ENCODE measurements around the gene CDH11.

The CDH11 gene

GRCh38 chr16:65116216-65116615 is 5.6 kb downstream of the CDH11 start:
- DNase-seq = no peak

GRCh38 chr16:65114527-65114926 is 7.3 kb downstream of the CDH11 start:
- no peak for DNase-seq

- DNase-seq = no peak
These were observed 8.4 kb downstream of the CDH11 start for GRCh38 chr16:65113441-65113840.

- DNase-seq = no peak
These were observed 10.6 kb downstream of the CDH11 start for GRCh38 chr16:65111306-65111705.

- DNase-seq = no peak
These were observed 15.1 kb downstream of the CDH11 start for GRCh38 chr16:65106757-65107156.

GRCh38 chr16:65105171-65105570 is 16.7 kb downstream of the CDH11 start:
- DNase-seq = no peak

GRCh38 chr16:65104471-65104870 is 17.4 kb downstream of the CDH11 start:
- no peak for DNase-seq

GRCh38 chr16:65102326-65102725 is 19.5 kb downstream of the CDH11 start:
- DNase-seq = no peak

GRCh38 chr16:65101009-65101408 is 20.9 kb downstream of the CDH11 start:
- no peak for DNase-seq

- no peak for DNase-seq
These were observed 22.3 kb downstream of the CDH11 start for GRCh38 chr16:65099607-65100006.

GRCh38 chr16:65098916-65099315 is 22.9 kb downstream of the CDH11 start:
- DNase-seq = no peak

- DNase-seq = no peak
These were observed 24.6 kb downstream of the CDH11 start for GRCh38 chr16:65097296-65097695.

- DNase-seq = no peak
These were observed 26.0 kb downstream of the CDH11 start for GRCh38 chr16:65095906-65096305.

- DNase-seq = no peak
These were observed 26.7 kb downstream of the CDH11 start for GRCh38 chr16:65095090-65095728.

- DNase-seq = no peak
These were observed 27.9 kb downstream of the CDH11 start for GRCh38 chr16:65094009-65094408.

GRCh38 chr16:65083164-65083857 is 38.6 kb downstream of the CDH11 start:
- no peak for DNase-seq

GRCh38 chr16:65079549-65079948 is 42.3 kb downstream of the CDH11 start:
- DNase-seq = no peak

- no peak for DNase-seq
These were observed 44.7 kb downstream of the CDH11 start for GRCh38 chr16:65077181-65077580.

- no peak for DNase-seq
These were observed 46.0 kb downstream of the CDH11 start for GRCh38 chr16:65075877-65076276.

- no peak for DNase-seq
These were observed 50.2 kb downstream of the CDH11 start for GRCh38 chr16:65071433-65072311.

GRCh38 chr16:65070831-65071432 is 50.9 kb downstream of the CDH11 start:
- DNase-seq = no peak

- DNase-seq = no peak
These were observed 52.1 kb downstream of the CDH11 start for GRCh38 chr16:65069766-65070165.

GRCh38 chr16:65069065-65069464 is 52.8 kb downstream of the CDH11 start:
- no peak for DNase-seq

Data from T-helper 1 cell (primary cell).